GM19372 (cell line): ENCODE results near the gene FAM53B.
"Not testable (repeated sequence)": the region's sequence is repeated elsewhere in the genome, so short reads cannot be mapped to it uniquely, and the experiment has no call there.

Experiments
- ATAC-seq: cut with Tn5 transposase; IDR thresholded peaks from one replicate; pipeline ENCODE4 v1.9.1; 2021; ENCODE audit warnings: mild to moderate bottlenecking, low read depth, moderate library complexity; ENCODE audit not compliant: unreplicated experiment

Gene FAM53B

GRCh38 chr10:124591123-124591495 is 153.1 kb downstream of the FAM53B start:
- no peak for ATAC-seq

DNA sequence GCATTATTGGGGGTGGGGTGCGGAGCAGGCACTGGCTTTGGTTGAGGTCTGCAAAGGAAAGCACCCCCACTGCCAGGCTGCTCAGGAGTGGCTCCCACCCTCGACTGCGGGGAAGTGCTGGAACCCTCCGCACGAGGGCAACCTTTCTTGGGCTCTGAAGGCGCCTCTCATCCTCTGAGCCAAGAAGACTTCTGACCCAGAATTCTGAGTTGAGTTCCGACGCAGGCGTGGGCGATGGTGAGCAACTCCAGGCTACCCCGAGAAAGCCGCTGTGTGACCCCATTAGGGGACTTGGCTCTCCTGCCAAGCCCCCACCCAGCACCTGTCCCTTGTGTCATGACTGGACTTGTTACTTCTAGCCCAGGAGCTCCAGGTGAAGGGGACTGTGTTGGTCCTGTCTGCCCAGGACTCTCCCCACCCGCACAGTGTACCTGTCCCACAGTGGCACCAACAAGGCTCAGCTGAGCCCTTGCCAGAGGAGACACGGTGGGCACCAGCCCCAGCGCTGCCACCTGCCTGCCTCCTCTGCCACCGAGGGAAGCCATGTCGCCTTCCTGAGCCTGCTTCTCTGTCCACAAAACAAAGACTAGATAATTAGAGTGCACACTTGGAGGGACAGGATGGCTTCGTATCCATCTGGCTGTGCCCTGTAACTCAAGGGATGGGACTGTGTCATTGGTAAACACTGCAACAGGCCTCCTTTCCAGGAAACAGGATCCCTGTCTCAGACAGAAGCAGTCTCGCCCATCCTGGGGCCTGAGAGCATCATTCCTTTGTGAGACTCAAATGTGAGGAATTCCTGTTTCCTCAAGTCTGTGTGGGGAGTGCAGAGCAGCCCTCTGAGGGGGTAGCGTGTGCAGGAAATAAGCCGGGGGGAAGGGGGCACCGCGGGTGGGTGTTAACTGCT is 153.7 kb downstream of the FAM53B start:
- ATAC-seq, result no peak

- no peak for ATAC-seq
Observed at GRCh38 chr10:124589491-124590041, 154.6 kb downstream of the FAM53B start.

GRCh38 chr10:124588736-124589490 is 155.3 kb downstream of the FAM53B start:
- ATAC-seq, result no peak

- ATAC-seq, result not testable (repeated sequence)
Observed at GRCh38 chr10:124588341-124588735, 155.8 kb downstream of the FAM53B start.

GRCh38 chr10:124587811-124588211 is 156.4 kb downstream of the FAM53B start:
- no peak for ATAC-seq

GRCh38 chr10:124586142-124586541 is 158.0 kb downstream of the FAM53B start:
- ATAC-seq, result no peak

DNA sequence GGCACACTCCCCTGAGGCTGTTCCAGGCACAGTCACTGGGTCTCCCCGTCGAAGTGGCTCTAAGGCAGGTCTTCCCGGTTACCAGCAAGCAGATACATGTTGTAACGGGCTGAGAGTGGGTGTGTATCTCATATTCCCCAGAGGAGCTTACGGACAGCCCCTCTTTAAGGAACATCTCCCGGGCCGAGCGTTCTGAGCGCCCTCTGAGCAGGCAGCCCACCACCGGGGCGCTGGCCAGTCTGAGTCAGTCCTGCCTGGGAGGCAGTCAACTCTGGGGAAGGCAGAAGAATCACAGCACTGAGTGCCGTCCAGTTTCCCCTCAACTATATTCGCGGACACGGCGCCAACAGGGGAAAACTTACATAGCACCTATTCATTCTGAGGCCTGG is 165.2 kb downstream of the FAM53B start:
- no peak for ATAC-seq

DNA sequence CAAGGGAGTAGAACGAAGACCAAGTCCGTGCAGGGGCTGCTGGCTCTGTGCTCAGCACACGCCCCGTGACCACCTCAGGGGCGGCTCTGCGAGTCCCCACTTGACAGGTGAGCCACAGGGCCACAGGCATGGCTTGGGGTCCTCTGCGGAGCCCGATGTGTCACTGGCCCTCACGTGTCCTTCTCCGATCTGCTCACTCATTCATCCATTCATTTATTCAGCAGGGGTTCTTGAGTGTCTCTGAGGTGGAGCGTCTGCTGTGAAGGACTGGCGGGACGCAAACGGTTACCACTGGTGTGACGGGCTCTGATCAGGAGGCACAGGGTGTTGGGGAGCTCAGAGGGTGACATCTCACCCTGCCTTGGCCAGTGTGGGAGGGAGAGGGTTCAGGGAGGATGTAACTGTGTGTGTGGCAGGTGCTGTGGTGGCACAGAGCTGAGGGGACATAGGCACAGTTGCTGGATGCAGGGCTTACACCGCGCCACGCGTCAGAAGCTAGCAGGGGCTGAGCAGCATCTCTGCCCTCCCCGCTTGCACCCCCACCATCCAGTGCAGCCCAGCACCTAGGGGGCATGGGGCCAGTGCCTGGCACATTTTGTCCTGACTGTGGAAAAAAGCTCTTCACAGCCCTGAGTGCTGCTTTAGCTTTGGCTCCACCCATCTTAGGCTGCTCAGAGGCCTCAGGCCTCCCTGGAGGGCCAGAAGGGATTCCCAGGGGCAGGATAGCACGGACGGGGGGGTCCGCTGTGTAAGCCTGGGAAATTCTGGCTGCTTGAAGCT is 165.8 kb downstream of the FAM53B start:
- no peak for ATAC-seq

DNA sequence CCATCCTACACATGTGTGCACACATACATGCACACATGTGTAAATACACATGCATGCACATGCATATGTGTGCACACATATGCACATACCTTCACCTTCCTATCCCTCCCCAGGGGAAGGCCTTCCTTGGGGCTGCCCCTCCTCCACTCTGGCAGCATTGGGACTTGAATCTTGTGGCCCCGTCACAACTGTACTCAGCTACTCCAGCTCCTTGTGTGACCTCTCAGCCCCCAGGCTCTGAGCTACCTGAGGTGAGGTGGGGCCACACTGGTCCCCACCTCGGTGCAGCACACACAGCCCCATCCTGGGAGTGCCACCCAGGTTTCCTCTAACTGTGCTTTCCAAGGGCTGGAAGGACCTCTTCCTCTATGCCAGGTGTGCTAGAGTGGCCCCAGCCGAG is 166.5 kb downstream of the FAM53B start:
- no peak for ATAC-seq

GRCh38 chr10:124576526-124577420 is 167.4 kb downstream of the FAM53B start:
- ATAC-seq, result no peak

GRCh38 chr10:124575107-124576035 is 168.8 kb downstream of the FAM53B start:
- no peak for ATAC-seq

GRCh38 chr10:124574456-124575070 is 169.6 kb downstream of the FAM53B start:
- ATAC-seq, result no peak

DNA sequence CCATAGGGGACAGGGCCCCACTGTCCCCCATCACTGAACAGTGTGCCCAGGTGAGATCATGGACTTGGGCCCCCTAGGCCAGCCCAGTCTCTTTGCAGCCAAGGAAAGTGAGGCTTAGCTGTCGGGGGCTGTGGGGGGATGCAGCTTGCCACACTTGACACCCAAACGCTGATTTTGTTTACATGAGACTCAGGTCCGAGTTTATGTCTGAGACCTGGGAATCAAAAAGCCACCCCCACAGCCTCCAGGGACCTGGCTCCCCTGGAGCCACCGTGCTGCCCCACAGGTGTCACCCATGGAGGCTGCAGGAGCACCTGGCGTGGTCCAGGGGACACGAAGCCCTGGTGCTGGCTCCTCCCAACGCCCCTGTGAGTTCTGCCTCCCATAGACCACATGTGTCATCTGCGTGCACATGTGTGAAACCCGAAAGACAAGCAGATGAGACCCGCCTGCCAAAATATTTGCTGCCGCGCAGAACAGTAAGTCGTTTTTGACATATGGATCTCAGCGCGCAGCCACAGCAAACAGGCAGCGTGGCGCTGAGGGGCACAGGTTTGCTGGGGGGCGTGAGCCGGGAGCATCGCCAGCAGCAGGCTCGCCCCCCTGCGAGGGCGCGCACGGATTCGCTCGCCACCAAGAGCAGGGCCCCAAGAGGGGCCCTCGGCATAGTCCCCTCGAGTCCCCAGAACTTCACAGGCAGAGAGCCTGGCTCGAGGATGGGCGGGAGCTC is 170.3 kb downstream of the FAM53B start:
- ATAC-seq, result no peak

GRCh38 chr10:124572751-124573150 is 171.4 kb downstream of the FAM53B start:
- no peak for ATAC-seq

GRCh38 chr10:124570646-124571045 is 173.5 kb downstream of the FAM53B start:
- no peak for ATAC-seq

DNA sequence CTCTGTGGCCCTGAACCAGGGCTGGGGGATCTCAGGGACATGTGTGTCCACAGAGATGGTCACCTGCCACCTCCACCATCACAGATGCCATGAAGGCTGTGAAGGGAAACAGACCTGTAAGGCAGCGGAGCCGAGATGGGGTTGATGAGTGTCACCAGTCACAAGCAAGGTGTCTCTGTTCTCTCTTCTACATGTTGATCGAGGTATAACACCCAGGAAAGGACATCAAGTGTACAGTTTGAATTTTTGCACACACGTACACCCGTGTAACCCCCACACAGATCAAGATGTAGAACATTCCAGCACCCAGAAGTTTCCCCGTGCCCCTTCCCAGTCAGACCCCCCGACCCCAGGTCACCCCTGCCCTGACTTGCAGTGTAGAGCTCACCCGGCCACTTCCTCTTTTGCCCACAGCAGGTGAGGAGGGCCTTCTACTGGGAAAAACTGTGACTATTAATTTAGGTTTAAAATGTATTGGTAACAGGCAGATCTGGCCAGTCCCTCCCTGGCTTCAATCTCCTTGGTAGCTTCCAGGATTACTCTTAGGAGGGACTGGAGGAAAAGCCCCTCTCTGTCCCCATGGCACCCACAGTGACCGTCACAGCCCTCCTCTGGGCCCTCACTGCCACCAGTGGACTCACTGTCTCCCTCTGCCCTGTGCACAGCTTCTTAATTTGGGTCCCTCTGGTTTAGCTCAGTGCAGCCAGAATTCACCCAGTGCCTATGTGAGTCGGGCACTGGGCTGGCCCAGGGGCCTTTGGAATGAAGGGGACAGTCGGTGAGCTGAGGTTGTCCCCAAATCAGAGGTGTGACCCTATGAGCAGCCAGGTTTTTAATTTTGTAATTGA is 174.3 kb downstream of the FAM53B start:
- ATAC-seq, result no peak
